Measurements from ENCODE around the gene PIK3R4.

Gene PIK3R4

DNA sequence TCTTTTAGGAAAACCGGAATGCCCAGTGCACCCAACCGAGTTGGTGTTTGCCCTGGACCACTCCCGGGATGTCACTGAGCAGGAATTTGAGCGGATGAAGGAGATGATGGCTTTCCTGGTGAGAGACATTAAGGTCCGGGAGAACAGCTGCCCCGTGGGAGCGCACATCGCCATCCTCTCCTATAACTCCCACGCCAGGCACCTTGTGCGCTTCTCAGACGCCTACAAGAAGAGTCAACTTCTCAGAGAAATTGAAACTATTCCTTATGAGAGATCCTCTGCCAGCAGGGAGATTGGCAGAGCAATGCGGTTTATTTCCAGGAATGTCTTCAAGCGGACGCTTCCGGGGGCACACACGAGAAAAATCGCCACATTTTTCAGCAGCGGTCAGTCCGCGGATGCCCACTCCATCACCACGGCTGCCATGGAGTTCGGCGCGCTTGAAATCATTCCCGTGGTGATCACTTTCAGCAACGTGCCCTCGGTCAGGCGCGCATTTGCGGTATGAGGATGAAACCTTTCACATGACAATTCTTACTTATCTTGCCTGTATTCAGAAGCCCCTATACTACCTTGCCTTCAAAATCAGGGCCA, 97.5 kb downstream of the PIK3R4 start:
- TF ChIP-seq, protein P1, sequence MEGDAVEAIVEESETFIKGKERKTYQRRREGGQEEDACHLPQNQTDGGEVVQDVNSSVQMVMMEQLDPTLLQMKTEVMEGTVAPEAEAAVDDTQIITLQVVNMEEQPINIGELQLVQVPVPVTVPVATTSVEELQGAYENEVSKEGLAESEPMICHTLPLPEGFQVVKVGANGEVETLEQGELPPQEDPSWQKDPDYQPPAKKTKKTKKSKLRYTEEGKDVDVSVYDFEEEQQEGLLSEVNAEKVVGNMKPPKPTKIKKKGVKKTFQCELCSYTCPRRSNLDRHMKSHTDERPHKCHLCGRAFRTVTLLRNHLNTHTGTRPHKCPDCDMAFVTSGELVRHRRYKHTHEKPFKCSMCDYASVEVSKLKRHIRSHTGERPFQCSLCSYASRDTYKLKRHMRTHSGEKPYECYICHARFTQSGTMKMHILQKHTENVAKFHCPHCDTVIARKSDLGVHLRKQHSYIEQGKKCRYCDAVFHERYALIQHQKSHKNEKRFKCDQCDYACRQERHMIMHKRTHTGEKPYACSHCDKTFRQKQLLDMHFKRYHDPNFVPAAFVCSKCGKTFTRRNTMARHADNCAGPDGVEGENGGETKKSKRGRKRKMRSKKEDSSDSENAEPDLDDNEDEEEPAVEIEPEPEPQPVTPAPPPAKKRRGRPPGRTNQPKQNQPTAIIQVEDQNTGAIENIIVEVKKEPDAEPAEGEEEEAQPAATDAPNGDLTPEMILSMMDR (IDR thresholded peaks at IDR 0.05; ENCODE audit: unreplicated experiment in 3 of 3) = no peak
- Mint-ChIP-seq H3K4me3 (no peak overlapping the region), H3K27ac (no peak overlapping the region), H3K9me3 (no peaks in the 10 kb centered on the region), H3K27me3 (ENCODE audit: low read depth) (peaks cover 6% of the 10 kb centered on the region), H3K4me1 (peaks cover 6% of the 10 kb centered on the region), H3K36me3 (ENCODE audit: low read depth) (no peaks in the 10 kb centered on the region)

DNA sequence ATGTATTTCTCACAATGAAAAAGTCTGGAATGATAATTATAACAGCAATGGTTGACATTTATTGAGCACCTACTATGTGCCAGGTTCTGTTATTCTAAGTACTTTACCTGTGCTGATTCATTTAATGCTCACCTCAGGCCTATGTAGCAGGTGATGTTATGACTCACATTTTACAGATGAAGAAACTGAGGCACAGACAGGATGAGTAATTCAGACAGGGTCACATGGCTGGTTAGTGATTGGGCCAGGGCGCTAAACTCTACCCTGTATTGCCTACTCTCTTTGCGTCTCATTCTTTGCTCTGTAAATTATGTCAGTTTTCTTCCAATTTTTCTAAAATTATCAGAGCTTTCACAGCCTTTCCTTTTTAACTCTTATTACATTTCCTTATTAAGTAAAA, 98.3 kb downstream of the PIK3R4 start:
- peaks cover 6% of the 10 kb centered on the region for H3K4me1 Mint-ChIP-seq
- TF ChIP-seq, protein P1 (IDR thresholded peaks at IDR 0.05; ENCODE audit: unreplicated experiment in 3 of 3) = no peak
- peaks cover 6% of the 10 kb centered on the region for H3K27me3 Mint-ChIP-seq (ENCODE audit: low read depth)
- H3K4me3 Mint-ChIP-seq = no peak overlapping the region
- H3K9me3 Mint-ChIP-seq = no peaks in the 10 kb centered on the region
- no peak overlapping the region for H3K27ac Mint-ChIP-seq
- H3K36me3 Mint-ChIP-seq (ENCODE audit: low read depth) = no peaks in the 10 kb centered on the region

- peaks cover 6% of the 10 kb centered on the region for H3K27me3 Mint-ChIP-seq (ENCODE audit: low read depth)
- H3K9me3 Mint-ChIP-seq = no peaks in the 10 kb centered on the region
- H3K4me3 Mint-ChIP-seq = no peak overlapping the region
- TF ChIP-seq, protein P1 (IDR thresholded peaks at IDR 0.05; ENCODE audit: unreplicated experiment in 3 of 3) = no peak
- H3K4me1 Mint-ChIP-seq = peaks cover 6% of the 10 kb centered on the region
- H3K36me3 Mint-ChIP-seq (ENCODE audit: low read depth) = no peaks in the 10 kb centered on the region
- no peak overlapping the region for H3K27ac Mint-ChIP-seq
Observed at GRCh38 chr3:130645261-130645660, 101.4 kb downstream of the PIK3R4 start.

- Mint-ChIP-seq H3K27ac (no peak overlapping the region), H3K4me1 (peaks cover 6% of the 10 kb centered on the region), H3K9me3 (no peaks in the 10 kb centered on the region), H3K36me3 (ENCODE audit: low read depth) (no peaks in the 10 kb centered on the region), H3K4me3 (peak overlapping the region in 1 of 3 experiments; percentile 9), H3K27me3 (ENCODE audit: low read depth) (peaks cover 6% of the 10 kb centered on the region)
- TF ChIP-seq, protein P1 (IDR thresholded peaks at IDR 0.05; ENCODE audit: unreplicated experiment in 3 of 3) = no peak
Observed at GRCh38 chr3:130644628-130645253, 101.9 kb downstream of the PIK3R4 start.

DNA sequence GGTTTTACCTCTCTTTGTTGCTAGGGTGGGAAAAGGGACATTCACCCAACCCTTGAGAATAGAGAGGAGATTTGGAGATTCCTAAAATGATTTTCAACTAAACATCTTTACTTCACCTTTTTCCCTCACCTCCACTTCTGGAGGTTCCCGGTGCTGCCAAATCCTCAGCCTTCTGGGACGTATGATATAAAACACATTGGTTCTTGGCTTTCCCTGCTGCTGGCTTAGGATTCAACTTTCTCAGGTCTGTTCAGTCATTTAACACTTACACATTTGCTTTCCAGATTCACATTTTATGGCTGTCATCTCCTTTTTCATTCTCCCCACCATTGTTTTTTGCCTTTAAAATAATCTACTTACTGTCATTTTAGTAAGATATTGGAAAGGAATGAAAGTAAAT, 106.6 kb downstream of the PIK3R4 start:
- Mint-ChIP-seq H3K27me3 (ENCODE audit: low read depth) (no peaks in the 10 kb centered on the region), H3K4me1 (peaks cover 16% of the 10 kb centered on the region), H3K27ac (peak overlapping the region in 1 of 3 experiments; percentile 24), H3K4me3 (no peak overlapping the region), H3K9me3 (no peaks in the 10 kb centered on the region), H3K36me3 (ENCODE audit: low read depth) (no peaks in the 10 kb centered on the region)
- TF ChIP-seq, protein P1 (IDR thresholded peaks at IDR 0.05; ENCODE audit: unreplicated experiment in 3 of 3) = no peak
